ENCODE results near the gene CUZD1. TPM values are rescaled to one million over a fixed set of nuclear protein-coding genes. Genes with fewer than 3 reads are reported as not detected.

The CUZD1 gene
- polyA plus RNA-seq, 1 donor from 2014 or later: not detected

GRCh38 chr10:122884166-122884565, 38.5 kb upstream of the CUZD1 start:
- Histone ChIP-seq H3K36me3 (ENCODE audit: insufficient read depth, low read length) (no peaks in the 10 kb centered on the region), H3K27ac (ENCODE audit: low read length) (no peak overlapping the region), H3K4me2 (ENCODE audit: low read length) (no peak overlapping the region), H4K20me1 (ENCODE audit: insufficient read depth) (no peaks in the 10 kb centered on the region), H3F3A (ENCODE audit: insufficient read depth, low read length, poor library complexity, severe bottlenecking) (no peaks in the 10 kb centered on the region), H3K9me2 (ENCODE audit: insufficient read depth, low read length) (no peaks in the 10 kb centered on the region), H3K9ac (ENCODE audit: low read length) (no peak overlapping the region), H3K4me3 (ENCODE audit: low read length) (no peak overlapping the region), H3K27me3 (ENCODE audit: insufficient read depth, low read depth, low read length) (no peaks in the 10 kb centered on the region), H3K9me3 (ENCODE audit: low read length) (no peaks in the 10 kb centered on the region), H2AFZ (ENCODE audit: low read depth, low read length) (no peak overlapping the region), H3K79me2 (replicated peaks; ENCODE audit: insufficient read depth, low read length) (no peaks in the 10 kb centered on the region)
- TF ChIP-seq, protein P1, sequence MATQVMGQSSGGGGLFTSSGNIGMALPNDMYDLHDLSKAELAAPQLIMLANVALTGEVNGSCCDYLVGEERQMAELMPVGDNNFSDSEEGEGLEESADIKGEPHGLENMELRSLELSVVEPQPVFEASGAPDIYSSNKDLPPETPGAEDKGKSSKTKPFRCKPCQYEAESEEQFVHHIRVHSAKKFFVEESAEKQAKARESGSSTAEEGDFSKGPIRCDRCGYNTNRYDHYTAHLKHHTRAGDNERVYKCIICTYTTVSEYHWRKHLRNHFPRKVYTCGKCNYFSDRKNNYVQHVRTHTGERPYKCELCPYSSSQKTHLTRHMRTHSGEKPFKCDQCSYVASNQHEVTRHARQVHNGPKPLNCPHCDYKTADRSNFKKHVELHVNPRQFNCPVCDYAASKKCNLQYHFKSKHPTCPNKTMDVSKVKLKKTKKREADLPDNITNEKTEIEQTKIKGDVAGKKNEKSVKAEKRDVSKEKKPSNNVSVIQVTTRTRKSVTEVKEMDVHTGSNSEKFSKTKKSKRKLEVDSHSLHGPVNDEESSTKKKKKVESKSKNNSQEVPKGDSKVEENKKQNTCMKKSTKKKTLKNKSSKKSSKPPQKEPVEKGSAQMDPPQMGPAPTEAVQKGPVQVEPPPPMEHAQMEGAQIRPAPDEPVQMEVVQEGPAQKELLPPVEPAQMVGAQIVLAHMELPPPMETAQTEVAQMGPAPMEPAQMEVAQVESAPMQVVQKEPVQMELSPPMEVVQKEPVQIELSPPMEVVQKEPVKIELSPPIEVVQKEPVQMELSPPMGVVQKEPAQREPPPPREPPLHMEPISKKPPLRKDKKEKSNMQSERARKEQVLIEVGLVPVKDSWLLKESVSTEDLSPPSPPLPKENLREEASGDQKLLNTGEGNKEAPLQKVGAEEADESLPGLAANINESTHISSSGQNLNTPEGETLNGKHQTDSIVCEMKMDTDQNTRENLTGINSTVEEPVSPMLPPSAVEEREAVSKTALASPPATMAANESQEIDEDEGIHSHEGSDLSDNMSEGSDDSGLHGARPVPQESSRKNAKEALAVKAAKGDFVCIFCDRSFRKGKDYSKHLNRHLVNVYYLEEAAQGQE (IDR thresholded peaks at IDR 0.05; ENCODE audit: borderline replicate concordance): no peak

DNA sequence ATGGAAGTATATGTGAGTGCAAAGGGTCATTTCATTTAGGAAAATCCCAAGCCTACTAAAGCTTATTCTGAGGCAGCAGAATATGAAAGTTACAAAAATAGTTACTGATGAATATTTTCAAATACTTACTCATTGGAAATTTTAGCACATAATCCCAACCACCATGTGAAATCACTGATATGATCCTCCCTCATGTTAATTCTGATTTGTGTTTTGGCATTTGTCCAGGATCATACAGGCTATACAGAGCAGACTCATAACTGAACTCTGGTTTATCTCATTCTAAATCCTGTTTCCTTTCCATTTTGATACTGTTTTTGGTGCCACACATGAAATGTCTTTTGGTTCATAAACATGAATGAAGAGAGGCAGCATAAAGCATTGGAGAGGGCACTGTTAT, 37.1 kb upstream of the CUZD1 start:
- Histone ChIP-seq H3K27ac (ENCODE audit: low read length) (no peak overlapping the region), H3K9me2 (ENCODE audit: insufficient read depth, low read length) (no peaks in the 10 kb centered on the region), H3K36me3 (ENCODE audit: insufficient read depth, low read length) (no peaks in the 10 kb centered on the region), H3K27me3 (ENCODE audit: insufficient read depth, low read depth, low read length) (no peaks in the 10 kb centered on the region), H3K9me3 (ENCODE audit: low read length) (no peaks in the 10 kb centered on the region), H3F3A (ENCODE audit: insufficient read depth, low read length, poor library complexity, severe bottlenecking) (no peaks in the 10 kb centered on the region), H3K79me2 (replicated peaks; ENCODE audit: insufficient read depth, low read length) (no peaks in the 10 kb centered on the region), H2AFZ (ENCODE audit: low read depth, low read length) (no peak overlapping the region), H3K4me2 (ENCODE audit: low read length) (no peak overlapping the region), H4K20me1 (ENCODE audit: insufficient read depth) (no peaks in the 10 kb centered on the region), H3K4me3 (ENCODE audit: low read length) (no peak overlapping the region), H3K9ac (ENCODE audit: low read length) (no peak overlapping the region)
- no peak for TF ChIP-seq SMC3 (conservative IDR thresholded peaks at IDR 0.05; ENCODE audit: poor library complexity)
- TF ChIP-seq MXI1 (conservative IDR thresholded peaks at IDR 0.05; ENCODE audit: poor library complexity, severe bottlenecking): no peak
- TF ChIP-seq RAD21 (conservative IDR thresholded peaks at IDR 0.05): no peak
- no peak for TF ChIP-seq POLR2AphosphoS5 (IDR thresholded peaks at IDR 0.05)
- no peak for TF ChIP-seq TAF1 (IDR thresholded peaks at IDR 0.05; ENCODE audit: low read depth)
- TF ChIP-seq EZH2 (IDR thresholded peaks at IDR 0.05; ENCODE audit: borderline replicate concordance, insufficient read depth, low read length, poor library complexity, severe bottlenecking): no peak
- no peak for TF ChIP-seq CTCF (IDR thresholded peaks at IDR 0.05; ENCODE audit: poor library complexity, severe bottlenecking)
- TF ChIP-seq, protein P1 (IDR thresholded peaks at IDR 0.05; ENCODE audit: borderline replicate concordance): no peak
- TF ChIP-seq EP300 (conservative IDR thresholded peaks at IDR 0.05; ENCODE audit: poor library complexity, severe bottlenecking): no peak

All from neural cell (in vitro differentiated cells).